PC-9 (cell line): ENCODE data around the gene DNAJC5. TPM values are rescaled to one million over a fixed set of nuclear protein-coding genes. Genes with fewer than 3 reads are reported as not detected.

Source experiments
- BruUV-seq: library from RNA; stranded (reverse); fragments of 400-500 nt; replicated peaks from 2 replicates; lab custom pipeline; 2021; lab: Mats Ljungman, UMichigan
- CTCF ChIA-PET: fragments of 300-600 bp; sonication (Branson Sonifier 250); formaldehyde crosslinking; loops from one replicate; lab custom pipeline; 2022; ENCODE audit warnings: antibody characterized with exemption; lab: Charles Lee
- POLR2A ChIA-PET: fragments of 300-600 bp; sonication (Branson Sonifier 250); formaldehyde crosslinking; loops from one replicate; lab custom pipeline; 2022; ENCODE audit warnings: antibody characterized with exemption; ENCODE audit not compliant: unreplicated experiment; lab: Charles Lee
- DNase-seq, 2 experiments: peaks; one replicate each; pipeline versions ENCODE4 v3.0.0 to v3.0.0-alpha.2; 2015 to 2022; ENCODE audit warnings: mixed read lengths in 1 of 2
- H2AFZ ChIP-seq: fragments of 200-600 bp; sonication (generic); 2 replicates; pipeline ENCODE4 v1.8.1; 2017; ENCODE audit warnings: antibody characterized with exemption
- H3F3A ChIP-seq: fragments of 200-600 bp; sonication (generic); 2 replicates; pipeline ENCODE4 v1.8.1; 2017; ENCODE audit warnings: antibody characterized with exemption, mild to moderate bottlenecking, low read depth; ENCODE audit not compliant: insufficient read depth
- H3K27ac ChIP-seq: fragments of 200-600 bp; sonication (generic); 2 replicates; pipeline ENCODE4 v1.6.1; 2016; ENCODE audit warnings: mixed run types
- H3K27me3 ChIP-seq: fragments of 200-600 bp; sonication (generic); 2 replicates; pipeline ENCODE4 v1.6.1; 2016; ENCODE audit warnings: low read depth, mixed run types; ENCODE audit not compliant: insufficient read depth
- H3K36me3 ChIP-seq: fragments of 200-600 bp; sonication (generic); 2 replicates; pipeline ENCODE4 v1.6.1; 2016; ENCODE audit warnings: low read depth, mixed run types
- H3K4me1 ChIP-seq: fragments of 200-600 bp; sonication (generic); replicated peaks from 2 replicates; pipeline ENCODE4 v1.6.1; 2016; ENCODE audit warnings: mixed run types; ENCODE audit not compliant: insufficient read depth
- H3K4me2 ChIP-seq: fragments of 200-600 bp; sonication (generic); 2 replicates; pipeline ENCODE4 v1.6.1; 2017; ENCODE audit warnings: mixed run types
- H3K4me3 ChIP-seq: fragments of 200-600 bp; sonication (generic); 2 replicates; pipeline ENCODE4 v1.6.1; 2016; ENCODE audit warnings: mixed run types
- H3K79me2 ChIP-seq: fragments of 200-600 bp; sonication (generic); 2 replicates; pipeline ENCODE4 v1.6.1; 2017; ENCODE audit warnings: low read depth, mixed run types
- H3K9me2 ChIP-seq: fragments of 200-600 bp; sonication (generic); 2 replicates; pipeline ENCODE4 v1.8.1; 2017; ENCODE audit warnings: mild to moderate bottlenecking; ENCODE audit not compliant: insufficient read depth
- H3K9me3 ChIP-seq: fragments of 200-600 bp; sonication (generic); 2 replicates; pipeline ENCODE4 v1.8.1; 2016; ENCODE audit warnings: low read depth; ENCODE audit not compliant: insufficient read depth
- H4K20me1 ChIP-seq: fragments of 200-600 bp; sonication (generic); 2 replicates; pipeline ENCODE4 v1.8.1; 2017; ENCODE audit not compliant: insufficient read depth
- CTCF ChIP-seq: fragments of 200-600 bp; sonication (generic); conservative IDR thresholded peaks from 2 replicates; pipeline ENCODE4 v1.6.1; 2017; ENCODE audit warnings: mixed run types, antibody characterized with exemption, mild to moderate bottlenecking, moderate library complexity
- EZH2 ChIP-seq: fragments of 200-600 bp; sonication (generic); IDR thresholded peaks from 2 replicates; pipeline ENCODE4 v1.8.0; 2017; ENCODE audit warnings: antibody characterized with exemption, low read depth
- intact Hi-C: fragments of 100-400 bp; cut with micrococcal nuclease; formaldehyde crosslinking; loops from one replicate; pipeline ENCODE4 v1.10.0; 2022; ENCODE audit not compliant: unreplicated experiment
- total RNA-seq: library from RNA; stranded (reverse); gene quantifications from 2 replicates; pipeline ENCODE4 v1.2.3, GENCODE V29; 2021

Gene DNAJC5
- total RNA-seq, 1 experiment from 2014 or later, result 48.1 TPM

- Histone ChIP-seq H3K4me1 (peaks cover 26% of the 10 kb centered on the region), H3K4me2 (peak overlapping the region; percentile 98), H3K27me3 (no peaks in the 10 kb centered on the region), H3K9me2 (no peaks in the 10 kb centered on the region), H2AFZ (peak overlapping the region; percentile 63), H4K20me1 (peaks cover 46% of the 10 kb centered on the region), H3F3A (peaks cover 59% of the 10 kb centered on the region), H3K36me3 (peaks cover 10% of the 10 kb centered on the region; the same call in 1 of the 2 replicates), H3K27ac (peak overlapping the region; percentile 68), H3K4me3 (peak overlapping the region; percentile 75), H3K79me2 (peaks cover 61% of the 10 kb centered on the region), H3K9me3 (no peaks in the 10 kb centered on the region)
- peak in 1 of 2 experiments; percentile 59 for DNase-seq
- TF ChIP-seq CTCF (no peak), EZH2 (no peak)
- ChIA-PET POLR2A (interaction anchor here (0.6 to 0.9 kb wide), 4 partner anchors 32 to 270 kb away, joined by 3 to 6 read pairs (median 5); partner anchors contain the start of genes GMEB2 and TPD52L2), CTCF (interaction anchor here (1.2 to 1.8 kb wide), 2 partner anchors 77 to 359 kb away, joined by 3 to 5 read pairs; no protein-coding TSS in a partner anchor)
- intact Hi-C loops, result loop anchor here (5.0 kb wide), 1 partner anchor 61 kb away; the partner anchor contains the start of gene UCKL1
- TSS peak; percentile 58 for BruUV-seq
These were observed 1.6 kb downstream of the DNAJC5 start for GRCh38 chr20:63896264-63897105.

GRCh38 chr20:63897978-63898561, 3.1 kb downstream of the DNAJC5 start:
- H3K27ac ChIP-seq, result no peak overlapping the region
- H3K9me3 ChIP-seq, result no peaks in the 10 kb centered on the region
- CTCF ChIA-PET, result interaction anchor here (0.7 kb wide), 1 partner anchor 92 kb away, joined by 3 read pairs; no protein-coding TSS in a partner anchor
- POLR2A ChIA-PET, result no interaction called here
- peak overlapping the region; percentile 34; the same call in 1 of the 2 replicates for H3K4me2 ChIP-seq
- peaks cover 10% of the 10 kb centered on the region; the same call in 1 of the 2 replicates for H3K36me3 ChIP-seq
- no peaks in the 10 kb centered on the region for H3K27me3 ChIP-seq
- DNase-seq, result no peak
- H3F3A ChIP-seq, result peaks cover 56% of the 10 kb centered on the region
- no peaks in the 10 kb centered on the region for H3K9me2 ChIP-seq
- no peak overlapping the region for H3K4me3 ChIP-seq
- intact Hi-C loops, result loop anchor here (5.0 kb wide), 1 partner anchor 59 kb away; the partner anchor contains the start of gene UCKL1
- no TSS peak for BruUV-seq
- no peak for TF ChIP-seq EZH2
- peaks cover 26% of the 10 kb centered on the region for H3K4me1 ChIP-seq
- peaks cover 52% of the 10 kb centered on the region for H4K20me1 ChIP-seq
- H3K79me2 ChIP-seq, result peaks cover 77% of the 10 kb centered on the region
- no peak overlapping the region for H2AFZ ChIP-seq

GRCh38 chr20:63898882-63899558, 4.1 kb downstream of the DNAJC5 start:
- H4K20me1 ChIP-seq, result peaks cover 52% of the 10 kb centered on the region
- H3K79me2 ChIP-seq, result peaks cover 86% of the 10 kb centered on the region
- H3K27ac ChIP-seq, result no peak overlapping the region
- DNase-seq, result no peak
- H3K9me3 ChIP-seq, result no peaks in the 10 kb centered on the region
- no peaks in the 10 kb centered on the region for H3K27me3 ChIP-seq
- peaks cover 17% of the 10 kb centered on the region for H3K4me1 ChIP-seq
- no peaks in the 10 kb centered on the region for H3K9me2 ChIP-seq
- intact Hi-C loops, result loop anchor here (5.0 kb wide), 1 partner anchor 58 kb away; the partner anchor contains the start of gene UCKL1
- peaks cover 47% of the 10 kb centered on the region for H3F3A ChIP-seq
- peaks cover 10% of the 10 kb centered on the region; the same call in 1 of the 2 replicates for H3K36me3 ChIP-seq
- TF ChIP-seq EZH2 (no peak), CTCF (no peak)
- H3K4me3 ChIP-seq, result no peak overlapping the region
- ChIA-PET POLR2A (no interaction called here), CTCF (interaction anchor here (0.7 kb wide), 1 partner anchor 93 kb away, joined by 3 read pairs; no protein-coding TSS in a partner anchor)
- no TSS peak for BruUV-seq
- H3K4me2 ChIP-seq, result no peak overlapping the region
- H2AFZ ChIP-seq, result no peak overlapping the region
